Measurements from ENCODE around the gene NR3C1.

- TF ChIP-seq CTCF (IDR thresholded peaks at IDR 0.05) (no peak), POLR2A (IDR thresholded peaks at IDR 0.05) (no peak)
Observed at GRCh38 chr5:143374496-143375217, 28.8 kb downstream of the NR3C1 start.
